SH-SY5Y (cell line): ENCODE measurements around the gene MCIDAS.

Source experiments
- GATA2 ChIP-seq: IDR thresholded peaks from 2 replicates; pipeline ENCODE4 v1.6.1; 2011; ENCODE audit warnings: mild to moderate bottlenecking, low read depth, low read length
- GATA3 ChIP-seq: IDR thresholded peaks from 2 replicates; pipeline ENCODE4 v1.6.1; 2011; ENCODE audit warnings: low read depth, mild to moderate bottlenecking, low read length, moderate library complexity

DNA sequence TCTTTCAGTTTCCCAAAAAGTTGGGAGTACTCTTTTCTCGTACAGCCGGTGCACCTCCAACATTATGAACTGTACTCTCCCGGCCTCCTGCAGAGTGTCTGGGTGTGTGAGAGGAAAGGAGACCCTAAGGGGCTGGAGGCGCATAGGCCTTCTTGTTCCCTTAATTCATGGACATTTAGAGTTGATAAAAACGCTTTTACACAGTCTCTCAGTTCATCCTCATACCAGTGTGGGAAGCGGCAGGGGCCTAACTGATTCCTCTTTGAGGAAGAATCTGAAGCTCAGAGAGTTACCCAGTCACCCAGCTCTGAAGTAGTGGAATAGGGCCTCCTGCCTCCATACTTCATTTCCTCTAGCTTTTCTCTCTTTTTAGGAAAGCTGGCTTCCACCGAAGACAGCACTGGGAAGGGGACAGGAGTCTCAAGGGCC is 3.3 kb downstream of the MCIDAS start:
- no peak for TF ChIP-seq GATA2
- no peak for TF ChIP-seq GATA3
